ENCODE results near the gene PROX1.

The PROX1 gene

DNA sequence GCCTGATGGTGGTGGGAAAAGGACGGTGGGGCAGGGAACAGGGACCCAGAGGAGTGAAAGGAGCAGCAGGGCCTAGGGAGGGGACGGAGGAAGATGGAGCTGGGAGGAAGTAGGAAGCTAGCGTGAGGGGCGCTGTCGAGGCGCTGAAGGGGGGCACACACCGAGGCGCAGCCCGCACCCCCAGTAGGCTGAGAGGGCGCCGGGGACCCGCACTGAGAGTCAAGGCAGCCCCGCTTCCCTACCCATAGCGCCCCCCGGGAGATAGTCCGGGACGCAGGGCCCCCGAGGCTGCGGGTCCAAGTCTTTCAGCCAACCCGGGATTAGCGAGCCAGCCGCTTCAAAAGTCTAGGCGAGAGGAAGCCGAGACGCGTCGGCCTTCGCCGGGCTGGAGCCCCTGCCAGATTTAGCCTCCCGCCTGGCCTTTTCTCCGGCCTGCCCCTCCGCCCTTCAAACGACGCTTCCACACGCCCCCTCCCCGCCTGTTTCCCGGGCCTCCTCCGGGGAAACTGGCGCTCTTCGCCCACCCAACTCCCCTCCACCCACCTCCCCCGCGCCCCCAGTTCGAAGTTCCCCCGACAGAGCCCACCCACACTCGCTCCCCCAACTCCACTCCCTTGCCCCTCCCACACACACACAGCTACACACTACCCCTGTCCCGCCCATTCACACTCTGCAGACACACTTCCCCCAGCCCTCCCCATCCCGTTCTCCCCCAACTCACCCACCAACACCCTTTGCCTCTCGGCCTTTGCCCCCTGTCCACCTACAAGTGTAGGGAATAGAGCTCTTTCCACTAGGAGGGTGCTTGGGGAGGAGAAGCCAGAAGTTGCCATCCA lies 7.8 kb upstream of the PROX1 start:
- DNase-seq (ENCODE audit: low spot score), result no peak

- DNase-seq (ENCODE audit: low spot score), result no peak
Measured at GRCh38 chr1:213980906-213981305, 6.9 kb upstream of the PROX1 start.

- no peak for DNase-seq (ENCODE audit: low spot score)
Measured at GRCh38 chr1:213982289-213982671, 5.5 kb upstream of the PROX1 start.

DNA sequence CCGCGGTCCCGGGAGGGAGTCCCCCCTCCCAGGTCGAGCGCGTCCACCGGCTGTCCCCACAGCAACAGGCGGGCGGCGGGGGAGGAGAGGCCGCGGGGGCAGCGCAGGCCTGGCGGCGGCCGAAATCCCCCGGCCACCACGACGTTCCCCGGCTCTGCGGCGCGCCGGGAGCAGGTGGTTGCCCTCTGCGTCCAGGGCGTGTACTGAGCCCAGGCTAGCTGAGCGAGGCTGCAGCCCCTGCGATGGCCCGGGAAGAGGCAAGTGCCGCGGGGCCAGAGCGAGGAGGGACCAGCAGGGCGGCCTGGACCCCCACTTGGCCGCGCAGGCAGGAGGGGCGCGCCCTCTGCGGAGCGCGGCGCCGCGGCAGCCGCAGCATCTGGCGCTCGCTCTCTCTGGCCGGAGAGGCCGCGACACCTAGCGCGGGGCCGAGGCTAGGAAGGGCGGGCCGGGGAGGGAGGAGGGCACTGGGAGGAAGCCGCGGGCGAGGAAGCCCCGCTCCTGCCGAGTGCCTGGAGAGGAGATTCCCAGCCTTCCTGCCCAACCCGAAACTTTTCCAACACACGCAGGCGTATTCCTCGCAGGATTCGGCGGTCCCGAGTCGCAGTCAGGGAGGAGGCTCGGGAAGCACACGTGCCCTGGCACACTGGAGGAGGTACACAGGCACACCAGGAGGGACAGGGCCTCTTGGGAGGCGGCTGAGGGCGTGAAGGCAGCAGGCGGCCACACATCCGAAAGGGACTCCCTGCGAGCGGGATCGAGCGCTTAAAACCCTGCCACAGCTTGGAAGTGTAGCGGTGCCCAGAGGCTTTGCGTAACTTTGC lies 4.9 kb upstream of the PROX1 start:
- DNase-seq (ENCODE audit: low spot score), result no peak

DNA sequence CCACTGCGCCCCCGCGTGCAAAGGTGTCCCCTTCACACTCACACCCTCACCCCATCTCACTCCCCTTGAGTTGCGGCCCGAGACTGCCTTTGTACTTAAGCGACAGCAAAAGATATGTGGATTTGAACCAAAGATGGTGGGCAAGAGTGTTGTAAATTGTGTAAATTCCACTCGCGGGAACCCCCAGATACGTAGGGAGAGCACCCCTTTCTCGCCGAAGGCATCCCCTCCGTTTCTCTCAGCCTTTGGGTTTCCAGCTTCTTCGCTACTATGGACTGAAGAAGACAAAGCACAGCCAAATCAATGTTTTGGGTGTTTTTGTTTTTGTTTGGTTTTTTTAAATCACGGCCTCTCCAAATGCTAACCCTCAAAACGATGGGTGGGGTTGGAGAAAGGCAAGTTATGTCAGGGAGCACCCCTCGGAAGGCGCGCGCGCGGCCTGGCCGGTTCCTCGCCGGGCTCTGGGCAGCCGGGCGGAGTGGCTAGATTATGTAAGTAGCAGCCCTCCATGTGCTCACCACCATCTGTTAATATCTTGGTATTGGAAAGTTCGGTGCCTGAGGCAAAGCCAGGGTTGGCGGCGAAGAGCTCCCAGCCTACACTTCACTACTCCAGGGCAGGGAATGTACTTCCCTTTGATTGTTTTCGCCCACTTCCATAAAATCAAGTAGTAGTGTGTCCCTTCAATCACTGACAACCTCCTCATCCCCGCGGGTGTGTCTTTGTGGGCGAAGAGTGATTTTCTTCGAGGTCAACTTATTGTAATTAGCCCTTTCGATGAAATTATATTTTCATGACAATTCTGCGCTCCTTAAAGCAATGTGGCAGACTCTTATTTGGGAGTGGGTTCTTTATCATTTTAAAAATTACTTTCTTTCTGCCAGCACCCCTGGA lies 4.0 kb upstream of the PROX1 start:
- no peak for DNase-seq (ENCODE audit: low spot score)

GRCh38 chr1:213984387-213985208 lies 3.2 kb upstream of the PROX1 start:
- DNase-seq (ENCODE audit: low spot score), result no peak

DNA sequence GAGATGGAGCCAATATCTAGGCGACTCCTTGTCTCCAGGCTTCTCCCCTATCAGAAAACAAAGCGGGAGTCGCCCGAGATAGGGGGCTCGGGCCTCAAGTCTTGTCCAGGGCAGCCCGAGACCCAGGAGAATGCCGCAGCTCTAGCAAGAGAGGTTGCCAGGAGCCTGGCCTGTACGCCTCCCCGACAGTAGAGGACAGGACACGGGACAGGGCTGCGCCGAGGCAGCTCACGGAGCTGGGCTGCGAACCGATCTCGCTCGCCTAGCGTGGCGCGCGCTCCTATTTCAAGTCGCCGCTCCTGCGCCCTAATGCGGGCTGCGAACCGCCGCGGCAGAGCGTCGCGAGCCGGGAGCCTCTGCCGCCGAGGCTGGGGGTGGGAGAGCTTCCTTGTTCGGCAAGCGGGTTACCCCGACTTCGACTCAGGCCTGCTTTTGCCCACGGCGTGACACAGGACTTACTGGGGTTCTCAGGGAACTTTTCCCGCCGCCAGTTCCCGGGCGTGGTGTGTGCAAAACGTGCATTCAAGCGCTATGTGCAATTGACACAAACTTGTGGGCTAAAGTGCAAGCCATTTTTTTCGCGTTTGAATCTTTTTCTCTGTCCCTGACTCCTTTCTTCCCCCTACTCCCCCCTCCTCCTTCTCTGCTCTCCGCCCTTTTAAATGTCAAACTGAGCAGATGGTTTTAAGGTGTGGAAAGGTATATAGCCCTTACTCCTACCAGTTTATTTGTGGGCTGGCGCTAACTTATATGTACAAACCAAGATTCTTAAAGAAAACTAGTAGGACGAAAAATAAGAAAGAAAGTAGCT lies 2.4 kb upstream of the PROX1 start:
- DNase-seq (ENCODE audit: low spot score), result no peak

DNA sequence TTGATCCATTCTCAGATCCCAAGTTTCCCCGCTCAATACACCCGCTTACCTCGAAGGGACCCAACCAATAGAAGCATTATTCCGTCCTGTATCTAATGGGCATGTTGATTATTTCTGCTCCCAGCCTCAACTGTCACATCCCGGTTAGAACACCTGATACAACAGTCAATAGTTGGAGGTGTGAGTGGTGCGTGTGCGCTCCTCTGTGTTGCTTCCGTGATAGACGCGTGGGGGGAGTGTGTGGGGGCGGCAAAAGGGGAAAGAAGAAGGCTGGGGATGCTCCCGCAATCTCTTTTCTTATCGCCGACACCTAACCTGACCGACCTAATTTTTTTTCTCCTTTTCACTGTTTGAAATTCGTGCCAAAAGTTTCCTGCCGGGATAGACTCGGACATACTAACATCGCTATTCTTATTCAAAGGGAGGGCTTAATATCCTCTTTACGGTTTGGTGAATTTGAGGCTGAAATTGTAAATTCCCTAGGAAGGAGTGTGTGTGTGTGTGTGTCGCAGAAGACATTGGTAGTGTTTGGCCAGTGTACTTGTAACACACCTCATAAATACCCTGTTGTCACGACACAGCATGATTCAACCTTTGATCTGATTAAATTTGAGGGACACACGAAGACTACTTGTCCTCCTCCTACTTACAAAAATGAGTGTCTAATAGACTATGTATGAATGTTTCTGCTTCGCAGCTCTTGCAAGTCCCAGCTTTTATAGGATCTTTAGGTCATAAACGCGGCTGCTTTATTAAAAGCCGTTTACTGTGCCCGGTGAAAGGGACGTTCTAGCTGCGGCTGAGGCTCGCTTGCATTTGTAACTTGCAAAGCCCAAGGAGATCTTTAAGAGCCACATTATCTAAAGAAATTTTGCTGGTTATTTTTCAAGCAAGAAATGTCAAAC lies 1.5 kb upstream of the PROX1 start:
- DNase-seq (ENCODE audit: low spot score), result no peak

GRCh38 chr1:213986925-213987250 lies 885 bp upstream of the PROX1 start:
- no peak for DNase-seq (ENCODE audit: low spot score)

- DNase-seq (ENCODE audit: low spot score), result peak; percentile 92
Measured at GRCh38 chr1:213987422-213987926, 299 bp upstream of the PROX1 start.

- DNase-seq (ENCODE audit: low spot score), result no peak
Measured at GRCh38 chr1:213988507-213989001, 781 bp downstream of the PROX1 start.

- DNase-seq (ENCODE audit: low spot score), result no peak
Measured at GRCh38 chr1:213989002-213989855, 1.5 kb downstream of the PROX1 start.

DNA sequence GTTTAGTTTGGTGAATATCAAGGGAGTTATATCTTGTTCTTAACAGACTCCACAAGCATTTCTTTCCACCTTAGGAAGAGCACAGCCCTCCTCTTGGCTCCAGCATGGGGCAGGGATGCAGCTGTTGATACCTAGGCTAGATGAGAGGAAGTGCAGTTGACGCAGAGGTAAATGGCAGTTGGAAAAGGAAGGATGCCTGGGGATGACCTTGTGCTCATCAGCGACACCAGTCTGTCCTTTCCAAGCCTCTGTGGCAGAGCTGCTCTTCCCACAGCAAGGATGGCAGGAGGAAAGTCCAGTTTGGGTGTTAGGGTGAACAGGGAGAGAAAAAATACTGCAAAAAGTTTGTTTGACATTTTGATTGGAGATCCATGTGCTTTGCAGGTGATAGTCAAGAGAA lies 6.2 kb downstream of the PROX1 start:
- DNase-seq (ENCODE audit: low spot score), result no peak

GRCh38 chr1:213994888-213995287 lies 7.1 kb downstream of the PROX1 start:
- no peak for DNase-seq (ENCODE audit: low spot score)

DNA sequence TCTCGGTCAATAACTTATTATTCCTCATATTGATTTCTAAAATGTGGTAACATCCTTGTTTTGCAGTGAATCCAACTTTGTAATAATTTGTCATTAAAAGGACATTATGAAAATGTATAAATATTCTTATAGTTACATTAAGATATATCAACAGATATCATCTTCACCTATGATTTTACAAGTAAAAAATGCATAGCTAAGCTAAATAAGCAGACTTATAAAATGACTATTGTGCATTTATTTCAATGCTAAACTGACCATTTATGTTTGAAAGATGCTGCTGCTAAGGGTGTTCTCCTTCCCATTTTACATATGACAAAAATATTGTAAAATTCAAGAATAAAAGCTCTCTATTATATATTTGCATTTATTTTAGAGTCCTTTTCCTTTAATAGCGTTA lies 7.8 kb downstream of the PROX1 start:
- DNase-seq (ENCODE audit: low spot score), result no peak

- DNase-seq (ENCODE audit: low spot score), result peak; percentile 81
Measured at GRCh38 chr1:213996320-213997037, 8.7 kb downstream of the PROX1 start.

- no peak for DNase-seq (ENCODE audit: low spot score)
Measured at GRCh38 chr1:213997038-213997771, 9.4 kb downstream of the PROX1 start.

Data from putamen (tissue), 1 donor.